ENCODE measurements around the gene NRCAM.

NRCAM gene

DNA sequence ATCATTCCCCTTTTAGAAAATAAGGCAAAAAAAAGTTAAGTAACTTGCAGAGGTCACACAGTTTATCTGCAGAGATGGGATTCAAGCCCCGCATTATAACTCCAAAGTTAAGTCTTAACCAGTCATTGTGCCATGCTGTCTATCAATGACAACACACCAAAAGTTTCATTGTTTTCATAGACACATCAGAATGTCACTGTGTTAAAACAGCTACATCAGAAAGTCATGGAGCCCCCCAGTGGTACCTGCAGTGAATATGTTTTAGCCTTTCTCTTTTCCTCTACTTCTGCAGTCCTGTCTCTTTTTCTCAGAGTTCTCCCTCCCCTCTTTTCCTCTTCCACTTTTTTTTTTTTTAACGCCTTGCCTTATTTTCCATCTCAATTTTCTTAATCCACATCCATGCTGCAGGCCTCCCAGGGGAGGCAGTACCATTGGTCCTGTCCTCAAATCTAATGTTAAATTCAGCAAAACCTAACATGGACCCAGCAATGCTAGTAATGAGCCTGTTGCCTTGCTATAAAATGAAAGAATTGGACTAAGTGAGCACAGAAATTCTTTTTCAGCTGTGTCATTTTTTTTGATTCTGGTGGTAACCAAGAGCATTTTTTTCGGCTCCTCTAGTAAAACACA, 3.8 kb upstream of the NRCAM start:
- DNase-seq (ENCODE audit: low read depth): no peak

- DNase-seq (ENCODE audit: low read depth): no peak
Measured at GRCh38 chr7:108457871-108458270, 1.6 kb upstream of the NRCAM start.

- DNase-seq (ENCODE audit: low read depth): no peak
Measured at GRCh38 chr7:108456845-108457540, 757 bp upstream of the NRCAM start.

DNA sequence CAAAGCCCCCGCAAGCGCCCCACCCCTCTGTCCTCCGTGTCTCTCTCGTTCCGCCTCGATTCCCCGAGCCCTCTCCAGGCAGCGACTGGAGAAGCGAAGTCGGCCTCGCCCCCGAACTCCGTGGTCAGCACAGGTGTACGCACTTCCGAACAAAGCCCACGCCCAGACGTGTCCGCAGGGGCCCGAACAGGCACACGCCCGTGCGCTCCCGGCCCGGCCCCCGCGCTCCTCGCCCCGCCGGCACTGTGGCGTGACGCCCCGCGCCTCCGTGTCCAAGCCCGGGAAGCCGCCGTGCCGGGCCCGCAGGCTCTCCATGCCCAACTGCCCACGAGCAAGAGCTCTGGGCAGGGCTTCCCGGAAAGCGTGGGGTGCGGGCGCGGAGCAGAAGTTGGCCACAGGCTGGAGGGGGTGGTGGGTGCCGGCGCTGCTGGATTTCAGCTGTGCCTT, 662 bp downstream of the NRCAM start:
- DNase-seq (ENCODE audit: low read depth): no peak

GRCh38 chr7:108454674-108455550, 1.3 kb downstream of the NRCAM start:
- DNase-seq (ENCODE audit: low read depth): no peak

- no peak for DNase-seq (ENCODE audit: low read depth)
Measured at GRCh38 chr7:108454317-108454673, 1.9 kb downstream of the NRCAM start.

DNA sequence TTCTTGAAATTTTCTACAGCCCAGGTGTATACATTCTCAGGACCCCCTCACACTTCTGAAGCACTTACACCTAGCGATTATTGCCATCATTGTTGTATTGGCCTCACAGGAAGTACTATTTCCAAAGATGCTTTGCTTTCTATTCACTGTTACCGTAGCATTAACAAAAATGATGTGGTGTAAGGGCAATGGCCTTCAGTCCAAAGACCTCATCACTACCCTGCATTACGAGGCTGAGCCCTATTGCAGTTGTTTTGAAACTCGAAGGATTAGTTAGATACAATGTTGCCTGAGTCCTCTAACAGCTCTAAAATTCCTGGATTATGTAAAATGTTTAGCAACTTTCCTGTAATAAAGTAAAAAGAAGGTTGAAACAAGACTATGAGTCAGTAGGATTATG, 2.9 kb downstream of the NRCAM start:
- no peak for DNase-seq (ENCODE audit: low read depth)

DNA sequence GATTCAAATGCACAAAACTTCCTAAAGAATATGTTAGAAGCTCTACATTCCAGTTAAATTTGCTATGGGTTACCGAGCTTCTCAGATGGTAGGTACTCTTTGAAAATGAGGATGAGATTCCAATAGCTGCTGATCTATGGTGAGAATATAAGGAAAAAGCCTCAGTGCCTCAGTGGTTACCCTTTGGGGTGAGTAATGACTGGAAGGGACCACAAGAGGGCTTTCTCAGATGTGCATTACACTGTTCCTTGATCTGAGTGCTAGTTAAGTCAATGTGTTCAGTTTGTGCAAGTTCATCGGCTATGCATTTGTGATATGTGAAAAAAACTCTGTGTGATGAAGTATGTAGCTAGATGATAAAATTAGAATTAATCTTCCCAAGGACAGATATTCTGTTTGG, 3.5 kb downstream of the NRCAM start:
- no peak for DNase-seq (ENCODE audit: low read depth)

- DNase-seq (ENCODE audit: low read depth): no peak
Measured at GRCh38 chr7:108451296-108451848, 4.9 kb downstream of the NRCAM start.

GRCh38 chr7:108450160-108450559, 6.1 kb downstream of the NRCAM start:
- no peak for DNase-seq (ENCODE audit: low read depth)

GRCh38 chr7:108449521-108449920, 6.7 kb downstream of the NRCAM start:
- DNase-seq (ENCODE audit: low read depth): no peak

GRCh38 chr7:108448584-108449505, 7.4 kb downstream of the NRCAM start:
- DNase-seq (ENCODE audit: low read depth): no peak

DNA sequence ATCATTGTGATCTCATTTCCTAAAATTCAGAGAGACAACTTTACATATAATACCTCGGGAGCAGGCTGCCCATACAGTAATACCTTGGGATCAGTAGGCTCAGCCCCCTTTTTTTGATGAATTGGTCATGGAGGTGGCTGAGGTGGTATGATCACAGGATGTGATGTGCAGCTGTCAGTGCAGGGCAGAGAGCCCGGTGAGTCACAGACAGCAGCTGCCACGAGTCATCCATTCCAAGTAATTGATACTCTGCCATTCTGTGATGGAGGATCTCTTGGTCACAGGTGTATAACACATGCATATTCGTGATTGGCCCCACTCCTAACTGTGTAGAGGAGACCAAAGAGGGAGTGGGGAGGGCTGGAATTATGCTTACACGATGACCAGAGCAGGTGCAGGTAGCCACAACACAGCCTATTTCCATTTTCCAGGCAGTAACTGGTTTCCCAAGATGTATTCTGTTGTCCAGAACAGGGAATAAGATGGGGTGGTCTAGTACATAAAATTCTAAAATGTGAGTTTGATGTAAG, 14.1 kb downstream of the NRCAM start:
- DNase-seq (ENCODE audit: low read depth): no peak

DNA sequence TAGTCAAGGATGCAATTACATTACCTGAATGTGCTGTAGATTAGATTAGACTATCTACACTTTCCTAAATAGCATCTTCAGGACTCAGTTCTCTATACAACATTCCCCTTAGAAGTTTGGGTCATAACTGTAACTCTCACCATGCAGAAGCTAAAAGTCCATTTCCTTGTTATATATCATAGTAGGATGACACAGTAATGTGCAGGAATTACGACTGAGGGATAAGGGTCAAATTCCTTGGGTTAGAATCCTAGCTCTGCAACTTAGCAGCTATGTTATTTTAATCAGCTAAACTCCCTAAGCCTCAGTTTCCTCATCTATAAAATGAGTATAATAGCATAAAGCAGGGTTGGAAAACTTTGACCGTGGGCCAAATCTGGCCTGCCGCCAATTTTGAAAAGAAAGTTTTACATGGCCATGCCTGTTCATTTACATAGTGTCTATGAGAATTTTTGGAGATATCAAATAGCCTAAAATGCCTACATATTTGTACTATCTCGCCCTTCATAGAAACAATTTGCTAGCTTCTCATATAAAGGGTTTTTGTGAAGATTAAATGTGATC, 14.8 kb downstream of the NRCAM start:
- DNase-seq (ENCODE audit: low read depth): no peak

- DNase-seq (ENCODE audit: low read depth): no peak
Measured at GRCh38 chr7:108440613-108441012, 15.6 kb downstream of the NRCAM start.

- no peak for DNase-seq (ENCODE audit: low read depth)
Measured at GRCh38 chr7:108436906-108437305, 19.3 kb downstream of the NRCAM start.

GRCh38 chr7:108434010-108434409, 22.2 kb downstream of the NRCAM start:
- DNase-seq (ENCODE audit: low read depth): no peak

DNA sequence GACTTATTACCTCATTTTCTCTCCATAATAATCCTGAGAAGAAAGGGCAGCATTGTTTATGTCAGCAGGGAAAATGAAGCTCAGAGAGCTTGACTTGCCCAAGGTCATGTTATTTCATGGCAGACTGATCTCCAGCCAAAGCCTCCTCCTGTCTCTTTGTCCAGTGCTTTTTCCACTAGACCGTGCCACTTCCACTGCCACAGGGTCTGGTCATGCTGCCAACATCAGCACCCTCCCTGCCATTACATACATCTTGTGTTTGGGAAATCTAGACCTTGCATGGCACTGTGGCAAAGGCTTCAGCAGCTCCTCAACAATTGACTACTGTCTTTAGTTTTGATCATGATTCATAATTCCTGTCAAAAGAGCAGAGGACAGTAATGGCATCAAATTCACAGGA, 25.1 kb downstream of the NRCAM start:
- DNase-seq (ENCODE audit: low read depth): no peak

- no peak for DNase-seq (ENCODE audit: low read depth)
Measured at GRCh38 chr7:108430664-108431063, 25.6 kb downstream of the NRCAM start.

DNA sequence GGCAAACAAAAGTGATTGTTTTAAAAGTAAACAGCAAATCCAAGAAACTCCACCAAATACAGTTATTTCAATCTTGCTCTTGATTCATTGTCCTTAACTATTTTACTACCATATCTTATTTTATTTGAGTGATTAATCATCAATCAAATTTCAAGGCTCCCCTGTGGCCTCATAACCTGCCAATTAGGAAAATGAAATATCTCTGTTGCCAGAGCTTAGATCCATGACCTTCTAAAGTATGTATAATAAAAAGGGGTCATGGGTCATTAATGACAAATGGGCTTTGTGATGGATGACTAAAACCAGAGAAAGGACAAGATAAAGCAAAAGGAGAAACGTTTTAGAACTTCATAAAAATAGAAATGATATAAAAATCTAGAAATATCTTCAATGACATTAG, 28.5 kb downstream of the NRCAM start:
- no peak for DNase-seq (ENCODE audit: low read depth)

- DNase-seq (ENCODE audit: low read depth): no peak
Measured at GRCh38 chr7:108425714-108426275, 30.4 kb downstream of the NRCAM start.
